Measurements from ENCODE around the gene REXO2.

DNA sequence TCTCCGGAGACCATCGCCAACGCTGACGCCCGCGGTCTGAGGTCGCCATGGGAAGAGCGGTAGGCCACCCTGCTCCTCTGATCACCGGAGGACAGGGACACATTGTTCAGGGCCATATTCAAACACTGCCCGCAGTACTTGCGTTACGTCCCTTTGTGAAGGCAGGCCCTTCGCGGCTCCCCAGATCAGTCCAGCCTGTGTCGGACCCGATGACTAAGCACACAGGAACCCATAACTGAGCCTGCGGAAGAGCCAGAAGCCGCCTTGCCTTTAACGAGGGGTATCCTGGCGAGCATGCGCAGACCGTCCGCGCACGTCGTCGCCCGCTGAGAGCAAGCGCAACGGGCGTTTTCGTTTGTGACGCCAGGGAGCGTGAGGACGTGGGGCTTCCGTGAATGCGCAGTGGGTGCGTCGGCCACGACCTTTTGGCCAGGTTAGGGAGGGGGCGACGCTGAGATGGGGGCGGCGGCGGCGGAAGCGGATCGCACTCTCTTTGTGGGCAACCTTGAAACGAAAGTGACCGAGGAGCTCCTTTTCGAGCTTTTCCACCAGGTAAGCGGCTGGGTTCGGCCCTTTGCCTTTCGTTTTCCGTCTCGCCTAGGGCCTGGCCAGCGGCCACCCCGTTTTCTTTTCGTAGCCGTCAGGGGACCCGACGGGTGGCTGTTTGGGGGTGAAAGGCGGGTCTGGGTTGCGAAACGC, 38.9 kb upstream of the REXO2 start, which contains the start of the genes C11orf71 and RBM7:
- TF ChIP-seq ZNF274 (IDR thresholded peaks at IDR 0.05; ENCODE audit: low read depth, low read length) (no peak), SUZ12 (IDR thresholded peaks at IDR 0.05; ENCODE audit: extremely low read depth, insufficient read depth, insufficient read length) (no peak)
